Erythroblast (primary cell): ENCODE data around the gene SARDH.
"Not testable (repeated sequence)": the region's sequence is repeated elsewhere in the genome, so short reads cannot be mapped to it uniquely, and the experiment has no call there.

Experiments used
- GATA1 ChIP-seq: IDR thresholded peaks from 2 replicates; pipeline ENCODE4 v1.6.1; 2011; ENCODE audit warnings: low read depth, mild to moderate bottlenecking, control low read depth, low read length, moderate library complexity
- POLR2A ChIP-seq: IDR thresholded peaks from 2 replicates; pipeline ENCODE4 v1.6.1; 2011; ENCODE audit warnings: mild to moderate bottlenecking, low read length

GRCh38 chr9:133766234-133766633 lies 28.1 kb upstream of the SARDH start:
- not testable (repeated sequence) for TF ChIP-seq POLR2A, GATA1
